Urothelium cell line (cell line): ENCODE measurements around the gene PRKCA.
A peak's percentile ranks its signal among the peaks of the same experiment; 100 is the strongest.

Source experiments
- DNase-seq: peaks from one replicate; pipeline ENCODE4 v3.0.0; 2011; ENCODE audit warnings: low spot score, mixed read lengths
- FAIRE-seq: peaks from 2 replicates; lab custom pipeline; 2011; peaks lifted over from hg19 to GRCh38; lab: Jason Lieb, UNC

PRKCA gene

GRCh38 chr17:66811683-66812054 lies 509.3 kb downstream of the PRKCA start:
- no peak for DNase-seq
- no peak for FAIRE-seq

GRCh38 chr17:66812571-66812970 lies 510.2 kb downstream of the PRKCA start:
- no peak for DNase-seq
- no peak for FAIRE-seq

- FAIRE-seq (no peak), DNase-seq (no peak)
These were observed 510.9 kb downstream of the PRKCA start for GRCh38 chr17:66813296-66813695.

- no peak for FAIRE-seq
These were observed 511.6 kb downstream of the PRKCA start for GRCh38 chr17:66814026-66814425.

GRCh38 chr17:66814570-66814969 lies 512.2 kb downstream of the PRKCA start:
- FAIRE-seq: no peak

More at GRCh38 chr17:66814026-66814425, 511.6 kb downstream of the PRKCA start:
- no peak for DNase-seq

GRCh38 chr17:66817750-66818149 lies 515.3 kb downstream of the PRKCA start:
- no peak for FAIRE-seq
- no peak for DNase-seq

More at GRCh38 chr17:66814570-66814969, 512.2 kb downstream of the PRKCA start:
- no peak for DNase-seq

GRCh38 chr17:66819466-66819865 lies 517.1 kb downstream of the PRKCA start:
- FAIRE-seq (no peak), DNase-seq (no peak)

GRCh38 chr17:66822009-66822408 lies 519.6 kb downstream of the PRKCA start:
- DNase-seq (no peak), FAIRE-seq (no peak)

- FAIRE-seq (no peak), DNase-seq (no peak)
These were observed 524.4 kb downstream of the PRKCA start for GRCh38 chr17:66826856-66827255.

GRCh38 chr17:66829386-66829864 lies 527.0 kb downstream of the PRKCA start:
- DNase-seq (peak; percentile 80), FAIRE-seq (no peak)

GRCh38 chr17:66829883-66830282 lies 527.5 kb downstream of the PRKCA start:
- DNase-seq (no peak), FAIRE-seq (no peak)

GRCh38 chr17:66830451-66830850 lies 528.0 kb downstream of the PRKCA start:
- no peak for DNase-seq
- no peak for FAIRE-seq

GRCh38 chr17:66831383-66832210 lies 529.2 kb downstream of the PRKCA start:
- no peak for DNase-seq
- peak; percentile 37 for FAIRE-seq

GRCh38 chr17:66833201-66833600 lies 530.8 kb downstream of the PRKCA start:
- no peak for DNase-seq
- peak; percentile 76 for FAIRE-seq

GRCh38 chr17:66834426-66834918 lies 532.1 kb downstream of the PRKCA start:
- FAIRE-seq: peak; percentile 37
- DNase-seq: no peak

- DNase-seq (peak; percentile 75), FAIRE-seq (no peak)
These were observed 532.6 kb downstream of the PRKCA start, which contains the start of gene CACNG5 for GRCh38 chr17:66834919-66835454. Gene CACNG5 (plus strand): TSS chr17:66835117. CDS start chr17:66877333, 42,216 bp downstream.

GRCh38 chr17:66835476-66835875 lies 533.1 kb downstream of the PRKCA start:
- FAIRE-seq: no peak
- DNase-seq: no peak

- FAIRE-seq (peak; percentile 61), DNase-seq (no peak)
These were observed 533.9 kb downstream of the PRKCA start for GRCh38 chr17:66836063-66837005.

GRCh38 chr17:66837226-66837625 lies 534.8 kb downstream of the PRKCA start:
- FAIRE-seq (peak; percentile 68), DNase-seq (no peak)

GRCh38 chr17:66837885-66838665 lies 535.7 kb downstream of the PRKCA start:
- DNase-seq (no peak), FAIRE-seq (no peak)
